PC-3 (cell line): ENCODE measurements around the gene ADAMTS6.

ENCODE experiments used
- EZH2 ChIP-seq: fragments of 300-600 bp; sonication (generic); IDR thresholded peaks from one replicate; pipeline ENCODE4 v1.6.1; 2017; ENCODE audit warnings: antibody characterized with exemption, mild to moderate bottlenecking, low read length; ENCODE audit not compliant: unreplicated experiment
- TF ChIP-seq, protein P1 (sequence below): fragments of 300-600 bp; sonication (generic); conservative IDR thresholded peaks from 2 replicates; pipeline ENCODE4 v1.5.1; 2017; ENCODE audit warnings: antibody characterized with exemption, low read depth, mild to moderate bottlenecking, low read length

- TF ChIP-seq, protein P1, sequence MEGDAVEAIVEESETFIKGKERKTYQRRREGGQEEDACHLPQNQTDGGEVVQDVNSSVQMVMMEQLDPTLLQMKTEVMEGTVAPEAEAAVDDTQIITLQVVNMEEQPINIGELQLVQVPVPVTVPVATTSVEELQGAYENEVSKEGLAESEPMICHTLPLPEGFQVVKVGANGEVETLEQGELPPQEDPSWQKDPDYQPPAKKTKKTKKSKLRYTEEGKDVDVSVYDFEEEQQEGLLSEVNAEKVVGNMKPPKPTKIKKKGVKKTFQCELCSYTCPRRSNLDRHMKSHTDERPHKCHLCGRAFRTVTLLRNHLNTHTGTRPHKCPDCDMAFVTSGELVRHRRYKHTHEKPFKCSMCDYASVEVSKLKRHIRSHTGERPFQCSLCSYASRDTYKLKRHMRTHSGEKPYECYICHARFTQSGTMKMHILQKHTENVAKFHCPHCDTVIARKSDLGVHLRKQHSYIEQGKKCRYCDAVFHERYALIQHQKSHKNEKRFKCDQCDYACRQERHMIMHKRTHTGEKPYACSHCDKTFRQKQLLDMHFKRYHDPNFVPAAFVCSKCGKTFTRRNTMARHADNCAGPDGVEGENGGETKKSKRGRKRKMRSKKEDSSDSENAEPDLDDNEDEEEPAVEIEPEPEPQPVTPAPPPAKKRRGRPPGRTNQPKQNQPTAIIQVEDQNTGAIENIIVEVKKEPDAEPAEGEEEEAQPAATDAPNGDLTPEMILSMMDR = no peak
- no peak for TF ChIP-seq EZH2
Observed at GRCh38 chr5:65276178-65276890, 205.4 kb downstream of the ADAMTS6 start.
